Psoas muscle (tissue), 8 donors: Measurements from ENCODE around the gene HMOX1. TPM values are rescaled to one million over a fixed set of nuclear protein-coding genes. Genes with fewer than 3 reads are reported as not detected.
"Not testable (repeated sequence)": the region's sequence is repeated elsewhere in the genome, so short reads cannot be mapped to it uniquely, and the experiment has no call there.

Source experiments
- ATAC-seq, 4 donors: fragments of 200-7000 bp; cut with Tn5 transposase; one replicate each; pipeline ENCODE4 v1.9.1; 2020; ENCODE audit warnings: moderate library complexity in 3 of 4, mild to moderate bottlenecking in 2 of 4
- DNase-seq, 2 donors: peaks; one replicate each; pipeline ENCODE4 v3.0.0-alpha.2; 2020
- H3K27ac ChIP-seq: fragments of 200-600 bp; one replicate; pipeline ENCODE4 v1.8.0; 2022
- H3K27me3 ChIP-seq, 3 donors: fragments of 200-600 bp in 1 of 3; one replicate each; pipeline versions ENCODE4 v1.6.1 to v1.8.0; 2013 to 2022; ENCODE audit warnings: low read length in 2 of 3, mild to moderate bottlenecking in 2 of 3, moderate library complexity in 1 of 3; ENCODE audit not compliant: insufficient read depth in 3 of 3
- H3K36me3 ChIP-seq, 2 donors: fragments of 200-600 bp in 1 of 2; one replicate each; pipeline versions ENCODE4 v1.6.1 to v1.8.0; 2013 to 2022; ENCODE audit warnings: low read depth in 1 of 2, mild to moderate bottlenecking in 1 of 2, moderate library complexity in 1 of 2; ENCODE audit not compliant: insufficient read depth in 1 of 2
- H3K4me1 ChIP-seq: fragments of 200-600 bp; one replicate; pipeline ENCODE4 v1.8.0; 2022
- H3K4me3 ChIP-seq: fragments of 200-600 bp; one replicate; pipeline ENCODE4 v1.8.0; 2022; ENCODE audit warnings: mild to moderate bottlenecking
- H3K9me3 ChIP-seq: fragments of 200-600 bp; one replicate; pipeline ENCODE4 v1.8.0; 2022
- WGBS, 3 donors: extraction: QIAGEN DNeasy Blood & Tissue Kit; methylation state at CpG; one replicate each; pipeline versions ENCODE4 v1.1.6 to v1.1.7; 2013; 5-methylcytosine and 5-hydroxymethylcytosine counted together
- intact Hi-C, 2 donors: fragments of 100-400 bp; cut with DNase I; formaldehyde crosslinking; loops; one replicate each; pipeline versions ENCODE4 v1.11.0 to v1.14.2; 2022
- polyA plus RNA-seq, 3 donors: library from polyadenylated mRNA; stranded (reverse); fragments of 200-250 nt; gene quantifications; one replicate each; pipeline ENCODE4 v1.2.3, GENCODE V29; 2013
- total RNA-seq, 4 donors: library from RNA; stranded (reverse); fragmentation: NEBNext Ultra II Directional in 2 of 4; extraction: Animal tissue kit (Norgen Biotek cat#: 25700) in 2 of 4; gene quantifications; one replicate each; pipeline versions ENCODE4 v1.2.1 to v1.2.4, GENCODE V29; 2021 to 2023
- TF ChIP-seq, protein P1 (sequence below): fragments of 200-600 bp; IDR thresholded peaks from one replicate; pipeline ENCODE4 v1.8.0; 2022; ENCODE audit warnings: antibody characterized with exemption
- donor health status: healthy with polysubstance abuse.
- donor health status: DM: no; HTN: no; CAD: no; lungs with moderate emphysema.
- donor health status: Bipolar disorder and iron deficiency.
- donor health status: healthy.
- donor health status: DM: yes; HTN: yes; CAD: no.
- donor health status: DM: no; HTN: no; CAD: no.
- donor health status: DM: no; HTN: no; CAD: no.
- donor health status: DM: yes; HTN: yes; CAD: no.

HMOX1 gene
- total and polyA plus RNA-seq, 7 donors: 20.5 to 249 (median 75.0) TPM

DNA sequence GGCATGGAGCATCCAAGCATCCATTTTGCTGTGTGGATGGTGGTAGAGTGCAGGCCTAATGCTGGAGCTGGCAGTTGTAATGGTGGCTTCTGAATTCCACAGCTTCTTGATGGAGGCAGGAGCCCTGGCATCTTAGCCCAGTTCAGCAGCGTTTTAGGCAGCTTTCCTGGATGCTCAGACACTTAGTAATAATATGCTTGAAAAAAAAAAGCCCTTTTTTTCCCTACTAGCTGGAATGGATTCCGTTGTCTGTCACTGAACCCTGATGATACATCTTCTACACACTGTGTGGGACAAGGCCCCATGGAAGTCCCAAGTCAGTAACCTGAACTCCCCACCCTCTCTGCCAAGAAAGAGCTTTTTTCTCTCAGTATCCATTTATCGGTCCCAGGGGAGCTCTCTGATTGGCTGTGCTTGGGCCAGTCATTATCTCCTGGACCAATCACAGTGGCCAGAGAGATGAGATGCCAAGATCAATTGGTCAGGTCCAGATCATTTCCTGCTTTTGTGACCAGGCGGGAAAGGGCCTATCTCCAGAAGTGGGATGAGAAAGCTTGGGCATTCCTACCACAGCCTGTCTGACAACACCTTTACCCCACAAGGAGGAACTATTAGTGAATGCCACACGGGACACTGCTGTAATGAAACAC, 53.3 kb downstream of the HMOX1 start:
- 90 to 95% (median 93%) methylated on average over 5 of the region's 5 CpGs for WGBS, 3 donors

GRCh38 chr22:35435201-35435740, 54.4 kb downstream of the HMOX1 start:
- WGBS, 3 donors: 68 to 85% (median 83%) methylated on average over 8 of the region's 8 CpGs
- no peak overlapping the region for H3K4me3 ChIP-seq
- H3K4me1 ChIP-seq: peaks cover 9% of the 10 kb centered on the region
- H3K9me3 ChIP-seq: peaks cover 10% of the 10 kb centered on the region
- ATAC-seq: no peak
- intact Hi-C loops: loop anchor here (10.0 kb wide), 1 partner anchor 690 kb away; no protein-coding TSS in a partner anchor
- H3K27me3 ChIP-seq: no peaks in the 10 kb centered on the region
- TF ChIP-seq, protein P1, sequence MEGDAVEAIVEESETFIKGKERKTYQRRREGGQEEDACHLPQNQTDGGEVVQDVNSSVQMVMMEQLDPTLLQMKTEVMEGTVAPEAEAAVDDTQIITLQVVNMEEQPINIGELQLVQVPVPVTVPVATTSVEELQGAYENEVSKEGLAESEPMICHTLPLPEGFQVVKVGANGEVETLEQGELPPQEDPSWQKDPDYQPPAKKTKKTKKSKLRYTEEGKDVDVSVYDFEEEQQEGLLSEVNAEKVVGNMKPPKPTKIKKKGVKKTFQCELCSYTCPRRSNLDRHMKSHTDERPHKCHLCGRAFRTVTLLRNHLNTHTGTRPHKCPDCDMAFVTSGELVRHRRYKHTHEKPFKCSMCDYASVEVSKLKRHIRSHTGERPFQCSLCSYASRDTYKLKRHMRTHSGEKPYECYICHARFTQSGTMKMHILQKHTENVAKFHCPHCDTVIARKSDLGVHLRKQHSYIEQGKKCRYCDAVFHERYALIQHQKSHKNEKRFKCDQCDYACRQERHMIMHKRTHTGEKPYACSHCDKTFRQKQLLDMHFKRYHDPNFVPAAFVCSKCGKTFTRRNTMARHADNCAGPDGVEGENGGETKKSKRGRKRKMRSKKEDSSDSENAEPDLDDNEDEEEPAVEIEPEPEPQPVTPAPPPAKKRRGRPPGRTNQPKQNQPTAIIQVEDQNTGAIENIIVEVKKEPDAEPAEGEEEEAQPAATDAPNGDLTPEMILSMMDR: no peak
- no peak for DNase-seq
- H3K27ac ChIP-seq: no peak overlapping the region
- no peaks in the 10 kb centered on the region for H3K36me3 ChIP-seq

More for the DNA sequence above, 53.3 kb downstream of the HMOX1 start:
- TF ChIP-seq, protein P1: no peak
- Histone ChIP-seq H3K4me1 (peaks cover 9% of the 10 kb centered on the region), H3K36me3 (no peaks in the 10 kb centered on the region), H3K27ac (no peak overlapping the region), H3K27me3 (no peaks in the 10 kb centered on the region), H3K9me3 (peaks cover 10% of the 10 kb centered on the region), H3K4me3 (no peak overlapping the region)
- DNase-seq: no peak
- intact Hi-C loops: loop anchor here (5.0 to 10.0 kb wide), 2 partner anchors 488 to 691 kb away; no protein-coding TSS in a partner anchor
- no peak for ATAC-seq

GRCh38 chr22:35436421-35436820, 55.5 kb downstream of the HMOX1 start:
- Histone ChIP-seq H3K27ac (no peak overlapping the region), H3K4me1 (peaks cover 3% of the 10 kb centered on the region), H3K4me3 (no peak overlapping the region), H3K9me3 (peaks cover 10% of the 10 kb centered on the region), H3K27me3 (no peaks in the 10 kb centered on the region), H3K36me3 (no peaks in the 10 kb centered on the region)
- ATAC-seq (no peak), DNase-seq (no peak)
- intact Hi-C loops: loop anchor here (10.0 kb wide), 1 partner anchor 688 kb away; no protein-coding TSS in a partner anchor
- TF ChIP-seq, protein P1: no peak
- 60 to 73% (median 70%) methylated on average over 5 of the region's 5 CpGs for WGBS, 3 donors

- ATAC-seq (peak in 2 of 4 donors; percentile 31 to 50), DNase-seq (no peak)
- Histone ChIP-seq H3K27me3 (no peaks in the 10 kb centered on the region), H3K27ac (no peak overlapping the region), H3K36me3 (no peaks in the 10 kb centered on the region), H3K4me3 (no peak overlapping the region), H3K9me3 (peaks cover 10% of the 10 kb centered on the region), H3K4me1 (no peaks in the 10 kb centered on the region)
- intact Hi-C loops: loop anchor here (10.0 kb wide), 1 partner anchor 688 kb away; no protein-coding TSS in a partner anchor
- 52 to 82% (median 64%) methylated on average over 2 of the region's 2 CpGs for WGBS, 3 donors
- TF ChIP-seq, protein P1: no peak
Measured at GRCh38 chr22:35437049-35437448, 56.2 kb downstream of the HMOX1 start.

DNA sequence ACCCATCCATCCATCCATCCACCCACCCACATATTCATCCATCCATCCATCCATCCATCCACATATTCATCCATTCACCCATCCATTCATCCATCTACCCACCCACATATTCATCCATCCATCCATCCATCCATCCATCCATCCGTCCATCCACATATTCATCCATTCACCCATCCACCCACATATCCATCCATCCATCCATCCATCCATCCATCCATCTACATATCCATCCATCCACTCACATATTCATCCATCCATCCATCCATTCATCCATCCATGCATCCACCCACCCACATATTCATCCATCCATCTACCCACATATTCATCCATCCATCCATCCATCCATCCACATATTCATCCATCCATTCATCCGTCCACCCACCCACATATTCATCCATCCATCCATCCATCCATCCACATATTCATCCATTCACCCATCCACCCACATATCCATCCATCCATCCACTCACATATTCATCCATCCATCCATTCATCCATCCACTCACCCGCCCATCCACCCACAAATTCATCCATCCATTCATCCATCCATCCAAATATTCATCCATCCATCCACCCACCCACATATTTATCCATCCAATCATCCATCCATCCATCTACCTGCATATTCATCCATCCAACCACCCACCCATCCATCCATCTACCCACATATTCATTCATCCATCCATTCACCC, 57.9 kb downstream of the HMOX1 start:
- H3K36me3 ChIP-seq, H3K27me3 ChIP-seq, H3K9me3 ChIP-seq, ATAC-seq, DNase-seq, H3K27ac ChIP-seq, H3K4me3 ChIP-seq, H3K4me1 ChIP-seq: not testable (repeated sequence)
- intact Hi-C loops: loop anchor here (10.0 kb wide), 1 partner anchor 686 kb away; no protein-coding TSS in a partner anchor
- 65 to 82% (median 66%) methylated on average over 3 of the region's 3 CpGs for WGBS, 3 donors
